Activated naive CD8-positive, alpha-beta T cell treated with anti-CD3 and anti-CD28 coated beads, Interleukin-2, amount 10 ng/mL, durations not matched to agents 7 days and 5 days (primary cell): ENCODE data around the gene VASH1. TPM values are rescaled to one million over a fixed set of nuclear protein-coding genes. Genes with fewer than 3 reads are reported as not detected.
"Not testable (repeated sequence)": the region's sequence is repeated elsewhere in the genome, so short reads cannot be mapped to it uniquely, and the experiment has no call there.

Source experiments
- ATAC-seq: fragments of 150-1000 bp; cut with Tn5 transposase; one replicate; pipeline ENCODE4 v1.10.0; 2021; ENCODE audit warnings: low read depth, moderate library complexity
- POLR2A ChIA-PET: fragments of 350-600 bp; sonication (Branson Sonifier 250); formaldehyde crosslinking; loops from one replicate; lab custom pipeline; 2021; ENCODE audit warnings: antibody characterized with exemption; lab: Charles Lee
- DNase-seq: peaks from one replicate; pipeline ENCODE4 v3.0.0; 2021
- H3K27ac Mint-ChIP-seq: one replicate; pipeline ENCODE4 v1.8.0; 2022; ENCODE audit warnings: mild to moderate bottlenecking, mixed read lengths
- H3K27me3 Mint-ChIP-seq: one replicate; pipeline ENCODE4 v1.8.0; 2022; ENCODE audit warnings: mild to moderate bottlenecking, moderate library complexity, mixed read lengths
- H3K36me3 Mint-ChIP-seq: one replicate; pipeline ENCODE4 v1.8.0; 2021; ENCODE audit warnings: mild to moderate bottlenecking, mixed read lengths
- H3K4me1 Mint-ChIP-seq: one replicate; pipeline ENCODE4 v1.8.0; 2021; ENCODE audit warnings: mixed read lengths
- H3K4me3 Mint-ChIP-seq: one replicate; pipeline ENCODE4 v1.8.0; 2022; ENCODE audit warnings: mild to moderate bottlenecking, moderate library complexity, mixed read lengths
- H3K9me3 Mint-ChIP-seq: one replicate; pipeline ENCODE4 v1.8.0; 2021; ENCODE audit warnings: mixed read lengths
- total RNA-seq, 2 experiments: library from RNA; stranded (reverse); gene quantifications; one replicate each; pipeline ENCODE4 v1.2.3, GENCODE V29; 2021

Gene VASH1
- total RNA-seq, 2 experiments from 2014 or later: 7.0 to 9.0 TPM

DNA sequence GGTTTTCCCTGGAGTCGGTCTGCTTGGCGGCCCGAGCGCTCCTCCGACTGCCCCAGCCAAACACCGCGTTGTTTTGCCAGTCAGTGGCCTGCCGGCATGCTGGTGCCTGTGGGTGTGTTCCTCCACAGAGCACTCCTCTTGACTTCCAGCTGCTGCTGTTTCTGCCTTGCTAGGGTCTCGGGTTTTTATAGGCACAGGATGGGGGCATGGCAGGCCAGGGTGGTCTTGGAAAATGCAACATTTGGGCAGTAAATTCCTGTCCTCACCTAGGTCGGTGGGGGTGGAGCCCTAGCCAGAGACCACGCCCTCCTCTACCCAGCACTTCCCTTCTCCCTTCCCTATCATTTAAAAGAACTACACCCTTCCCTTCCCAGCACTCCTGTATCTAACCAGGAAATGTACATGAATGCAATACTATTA lies 34.7 kb upstream of the VASH1 start:
- H3K4me3 Mint-ChIP-seq: no peak overlapping the region
- H3K27me3 Mint-ChIP-seq: peaks cover 48% of the 10 kb centered on the region
- no peaks in the 10 kb centered on the region for H3K4me1 Mint-ChIP-seq
- no peaks in the 10 kb centered on the region for H3K9me3 Mint-ChIP-seq
- DNase-seq (no peak), ATAC-seq (no peak)
- H3K36me3 Mint-ChIP-seq: no peaks in the 10 kb centered on the region
- POLR2A ChIA-PET: no interaction called here
- H3K27ac Mint-ChIP-seq: no peak overlapping the region

DNA sequence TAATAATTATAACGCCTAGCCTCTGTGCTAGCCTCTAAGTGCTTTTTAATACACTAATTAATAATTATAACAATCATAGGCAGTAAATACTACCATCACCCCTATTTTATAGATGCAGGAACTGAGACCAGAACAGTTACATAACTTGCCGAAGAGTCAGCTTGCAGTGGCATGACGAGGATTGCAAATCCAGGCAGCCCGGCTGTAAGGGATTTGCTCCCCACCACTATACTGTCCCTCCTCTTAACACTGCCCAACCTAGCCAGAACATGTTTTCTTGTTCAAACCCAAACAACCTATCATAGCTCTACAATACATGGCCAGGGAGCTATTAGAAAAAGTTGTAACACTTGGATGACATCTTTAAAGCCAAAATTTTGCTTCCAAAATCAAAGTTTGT lies 33.9 kb upstream of the VASH1 start:
- no peak for ATAC-seq
- no peaks in the 10 kb centered on the region for H3K4me1 Mint-ChIP-seq
- H3K27ac Mint-ChIP-seq: no peak overlapping the region
- no peak overlapping the region for H3K4me3 Mint-ChIP-seq
- POLR2A ChIA-PET: no interaction called here
- H3K27me3 Mint-ChIP-seq: peaks cover 48% of the 10 kb centered on the region
- DNase-seq: no peak
- no peaks in the 10 kb centered on the region for H3K36me3 Mint-ChIP-seq
- no peaks in the 10 kb centered on the region for H3K9me3 Mint-ChIP-seq

DNA sequence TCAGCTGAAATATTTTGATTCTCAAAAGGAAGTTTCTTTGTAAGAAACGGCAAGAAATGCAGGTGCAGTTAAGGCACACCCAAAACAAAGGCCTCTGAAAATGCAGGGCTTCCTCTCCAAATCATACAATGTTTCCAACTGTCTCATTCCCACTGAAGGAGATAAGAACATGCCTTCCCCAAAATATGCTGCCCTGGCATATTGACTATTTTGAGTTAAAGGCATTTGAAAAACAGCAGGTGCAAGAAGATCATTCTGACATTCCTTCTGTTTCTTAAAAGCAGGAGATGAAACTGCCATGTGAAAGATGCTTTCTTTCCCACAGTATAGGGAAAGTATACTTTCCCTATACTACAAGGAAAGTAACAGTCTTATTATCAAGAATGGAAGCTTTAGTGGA lies 33.4 kb upstream of the VASH1 start:
- no peaks in the 10 kb centered on the region for H3K9me3 Mint-ChIP-seq
- no peak overlapping the region for H3K27ac Mint-ChIP-seq
- POLR2A ChIA-PET: no interaction called here
- no peak for ATAC-seq
- no peak for DNase-seq
- no peak overlapping the region for H3K4me3 Mint-ChIP-seq
- peaks cover 48% of the 10 kb centered on the region for H3K27me3 Mint-ChIP-seq
- H3K4me1 Mint-ChIP-seq: no peaks in the 10 kb centered on the region
- no peaks in the 10 kb centered on the region for H3K36me3 Mint-ChIP-seq

DNA sequence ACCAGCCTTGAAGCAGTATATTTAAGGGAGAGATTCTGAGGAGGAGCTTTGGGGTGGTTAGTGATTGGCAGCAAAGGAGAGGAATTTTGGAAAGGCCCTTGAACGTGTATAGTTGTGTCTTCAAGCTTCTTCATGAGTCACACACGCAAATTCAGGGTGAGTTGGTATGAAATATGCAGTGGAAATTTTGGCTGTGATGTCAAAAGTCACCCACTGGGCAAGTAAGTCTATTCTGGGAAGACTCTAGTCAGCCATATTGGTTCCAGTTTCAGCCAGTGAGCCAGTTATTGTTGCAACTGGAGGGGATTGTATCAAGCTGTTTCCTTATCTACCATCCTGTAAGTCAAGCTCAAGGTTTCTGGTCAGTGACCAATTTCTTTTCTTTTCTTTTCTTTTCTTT lies 32.0 kb upstream of the VASH1 start:
- no peak overlapping the region for H3K27ac Mint-ChIP-seq
- H3K36me3 Mint-ChIP-seq: no peaks in the 10 kb centered on the region
- ATAC-seq (no peak), DNase-seq (no peak)
- H3K9me3 Mint-ChIP-seq: no peaks in the 10 kb centered on the region
- H3K27me3 Mint-ChIP-seq: peaks cover 46% of the 10 kb centered on the region
- no peaks in the 10 kb centered on the region for H3K4me1 Mint-ChIP-seq
- POLR2A ChIA-PET: no interaction called here
- H3K4me3 Mint-ChIP-seq: no peak overlapping the region

DNA sequence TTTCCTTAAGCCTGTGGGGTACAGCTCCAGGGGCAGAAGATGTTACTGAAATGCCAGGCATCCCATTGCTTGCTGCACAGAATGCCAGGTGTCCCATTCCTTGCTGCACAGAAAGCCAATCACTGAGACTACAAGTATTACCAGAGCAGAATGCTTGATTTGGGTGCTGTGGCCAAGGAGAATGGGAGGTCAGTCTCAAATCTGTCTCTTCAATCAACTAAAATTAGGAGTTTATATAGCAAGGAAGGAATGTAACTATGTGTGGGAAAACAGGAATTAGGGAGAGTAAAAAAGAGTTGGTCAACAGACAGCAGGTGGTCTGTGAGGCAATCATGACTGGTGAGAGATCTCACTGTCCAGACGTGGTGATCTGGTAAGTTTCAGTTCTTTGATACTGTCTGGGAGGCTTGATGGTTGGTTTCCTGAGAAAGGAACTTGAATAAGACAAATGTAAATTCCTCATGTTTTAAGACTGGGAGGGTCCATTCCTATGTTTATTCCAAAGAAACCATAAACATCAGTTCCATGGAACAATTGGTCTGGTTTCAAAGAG lies 31.2 kb upstream of the VASH1 start:
- Mint-ChIP-seq H3K27ac (no peak overlapping the region), H3K27me3 (peaks cover 43% of the 10 kb centered on the region)
- POLR2A ChIA-PET: no interaction called here

DNA sequence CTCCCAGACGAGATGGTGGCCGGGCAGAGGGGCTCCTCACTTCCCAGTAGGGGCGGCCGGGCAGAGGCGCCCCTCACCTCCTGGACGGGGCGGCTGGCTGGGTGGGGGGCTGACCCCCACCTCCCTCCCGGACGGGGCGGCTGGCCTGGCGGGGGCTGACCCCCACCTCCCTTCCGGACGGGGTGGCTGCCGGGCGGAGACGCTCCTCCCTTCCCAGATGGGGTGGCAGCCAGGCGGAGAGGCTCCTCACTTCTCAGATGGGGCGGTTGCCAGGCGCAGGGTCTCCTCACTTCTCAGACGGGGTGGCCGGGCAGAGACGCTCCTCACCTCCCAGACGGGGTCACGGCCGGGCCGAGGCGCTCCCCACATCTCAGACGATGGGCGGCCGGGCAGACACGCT lies 26.8 kb upstream of the VASH1 start:
- POLR2A ChIA-PET, H3K4me3 Mint-ChIP-seq, H3K4me1 Mint-ChIP-seq, DNase-seq, ATAC-seq, H3K36me3 Mint-ChIP-seq, H3K9me3 Mint-ChIP-seq, H3K27ac Mint-ChIP-seq: not testable (repeated sequence)
- H3K27me3 Mint-ChIP-seq: peaks cover 46% of the 10 kb centered on the region

More for the DNA sequence above, 31.2 kb upstream of the VASH1 start:
- ATAC-seq (no peak), DNase-seq (no peak)
- no peaks in the 10 kb centered on the region for H3K9me3 Mint-ChIP-seq
- H3K4me3 Mint-ChIP-seq: no peak overlapping the region
- H3K4me1 Mint-ChIP-seq: no peaks in the 10 kb centered on the region
- no peaks in the 10 kb centered on the region for H3K36me3 Mint-ChIP-seq

DNA sequence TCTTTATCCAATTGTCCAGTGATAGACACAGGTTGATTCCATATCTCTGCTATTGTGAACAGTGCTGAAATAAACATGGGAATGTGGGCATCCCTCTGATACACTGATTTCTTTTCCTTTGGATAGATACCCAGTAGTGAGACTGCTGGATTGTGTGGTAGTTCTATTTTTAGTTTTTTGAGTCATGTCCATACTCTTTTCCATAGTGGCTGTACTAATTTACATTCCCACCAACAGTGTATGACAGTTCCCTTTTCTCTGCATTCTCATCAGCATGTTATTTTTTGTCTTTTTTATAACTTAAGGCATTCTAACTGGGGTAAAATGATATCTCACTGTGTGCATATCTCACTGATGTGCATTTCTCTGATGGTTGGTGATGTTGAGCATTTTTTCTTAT lies 24.8 kb upstream of the VASH1 start:
- Mint-ChIP-seq H3K27me3 (peaks cover 47% of the 10 kb centered on the region), H3K36me3 (peaks cover 2% of the 10 kb centered on the region), H3K9me3 (peaks cover 10% of the 10 kb centered on the region), H3K4me3 (no peak overlapping the region), H3K27ac (no peak overlapping the region), H3K4me1 (no peaks in the 10 kb centered on the region)
- POLR2A ChIA-PET: no interaction called here
- no peak for DNase-seq
- ATAC-seq: no peak

DNA sequence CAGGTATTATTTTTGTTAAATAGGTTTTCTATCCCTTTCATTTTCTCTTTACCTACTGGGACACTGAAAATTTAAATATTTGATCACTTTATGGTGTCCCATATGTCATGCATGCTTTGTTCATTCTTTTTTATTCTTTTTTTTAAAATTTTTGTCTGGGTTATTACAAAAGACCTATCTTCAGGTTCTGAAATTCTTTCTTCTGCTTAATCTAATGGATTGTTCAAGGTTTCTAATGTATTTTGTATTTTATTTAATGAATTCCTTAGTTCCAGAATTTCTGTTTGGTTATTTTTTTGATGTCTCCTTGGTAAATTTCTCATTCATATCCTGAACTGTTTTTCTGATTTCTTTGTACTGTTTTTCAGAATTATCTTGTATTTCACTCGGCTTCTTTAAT lies 20.2 kb upstream of the VASH1 start:
- POLR2A ChIA-PET: no interaction called here
- H3K27ac Mint-ChIP-seq: no peak overlapping the region
- H3K36me3 Mint-ChIP-seq: peaks cover 2% of the 10 kb centered on the region
- peaks cover 2% of the 10 kb centered on the region for H3K4me1 Mint-ChIP-seq
- peaks cover 54% of the 10 kb centered on the region for H3K27me3 Mint-ChIP-seq
- ATAC-seq (no peak), DNase-seq (no peak)
- peaks cover 13% of the 10 kb centered on the region for H3K9me3 Mint-ChIP-seq
- H3K4me3 Mint-ChIP-seq: no peak overlapping the region

DNA sequence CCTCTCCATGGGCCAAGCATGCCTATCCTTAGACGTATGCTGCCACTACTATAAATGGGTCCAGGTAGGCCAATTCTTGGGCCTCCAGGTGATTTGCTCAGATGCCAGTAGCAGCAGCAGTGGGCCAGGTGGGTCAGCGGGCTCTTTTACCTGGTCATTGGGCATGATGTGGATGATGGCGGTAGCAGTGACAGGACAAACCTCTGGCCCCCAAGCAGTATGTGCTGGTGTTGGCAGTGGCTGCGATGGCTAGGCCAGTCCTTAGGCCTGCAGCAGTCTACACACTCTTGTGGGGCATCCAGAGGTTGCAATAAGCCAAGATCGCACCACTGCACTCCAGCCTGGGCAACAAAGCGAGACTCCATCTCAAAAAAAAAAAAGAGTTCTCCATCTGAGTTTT lies 19.1 kb upstream of the VASH1 start:
- ATAC-seq: no peak
- H3K27ac Mint-ChIP-seq: no peak overlapping the region
- peaks cover 13% of the 10 kb centered on the region for H3K9me3 Mint-ChIP-seq
- H3K4me3 Mint-ChIP-seq: no peak overlapping the region
- peaks cover 2% of the 10 kb centered on the region for H3K4me1 Mint-ChIP-seq
- POLR2A ChIA-PET: no interaction called here
- peaks cover 2% of the 10 kb centered on the region for H3K36me3 Mint-ChIP-seq
- no peak for DNase-seq
- H3K27me3 Mint-ChIP-seq: peaks cover 44% of the 10 kb centered on the region

DNA sequence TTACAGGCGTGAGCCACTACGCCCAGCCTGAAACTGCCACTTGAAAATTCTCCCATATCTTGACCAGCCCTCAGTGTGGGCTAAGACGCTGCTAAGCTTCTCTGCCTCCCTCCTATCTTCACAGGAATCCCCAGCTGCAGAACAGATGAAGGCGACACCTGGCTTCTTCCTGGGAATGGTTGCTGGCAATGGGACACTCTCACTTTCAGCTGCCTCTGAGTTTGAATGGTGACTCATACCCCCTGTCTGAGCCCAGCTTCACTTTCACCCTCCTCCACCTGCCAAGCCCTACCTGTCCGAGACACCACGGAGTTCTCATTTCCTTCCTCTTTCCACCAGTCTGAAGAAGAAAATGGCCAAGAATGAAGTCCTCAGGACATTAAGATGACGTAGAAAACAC lies 18.3 kb upstream of the VASH1 start:
- Mint-ChIP-seq H3K4me1 (peaks cover 2% of the 10 kb centered on the region), H3K9me3 (peaks cover 13% of the 10 kb centered on the region), H3K27ac (no peak overlapping the region), H3K27me3 (peaks cover 36% of the 10 kb centered on the region), H3K4me3 (no peak overlapping the region), H3K36me3 (peaks cover 2% of the 10 kb centered on the region)
- DNase-seq: no peak
- POLR2A ChIA-PET: no interaction called here
- ATAC-seq: no peak

DNA sequence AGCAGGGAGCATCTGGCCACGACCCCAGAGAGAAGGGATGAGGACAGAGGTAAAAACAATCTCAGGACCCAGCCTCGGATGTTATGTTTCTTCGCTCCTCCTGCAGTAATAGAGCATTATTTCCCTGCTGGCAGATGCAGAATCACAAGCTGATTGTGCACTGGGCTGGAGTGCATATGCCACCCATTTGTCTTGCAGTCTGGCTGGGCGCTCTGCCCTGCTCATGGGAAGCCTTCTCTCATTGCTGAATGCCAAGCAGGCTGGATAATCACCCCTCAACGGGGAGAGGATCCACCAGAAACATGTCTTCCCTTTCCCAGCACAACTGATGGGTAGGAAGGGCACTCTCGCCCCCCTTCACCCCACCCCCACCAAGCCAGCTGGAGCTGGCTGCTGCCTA lies 8.5 kb upstream of the VASH1 start:
- no peak overlapping the region for H3K4me3 Mint-ChIP-seq
- DNase-seq (no peak), ATAC-seq (no peak)
- H3K36me3 Mint-ChIP-seq: no peaks in the 10 kb centered on the region
- H3K4me1 Mint-ChIP-seq: no peaks in the 10 kb centered on the region
- POLR2A ChIA-PET: no interaction called here
- no peak overlapping the region for H3K27ac Mint-ChIP-seq
- peaks cover 14% of the 10 kb centered on the region for H3K27me3 Mint-ChIP-seq
- no peaks in the 10 kb centered on the region for H3K9me3 Mint-ChIP-seq

DNA sequence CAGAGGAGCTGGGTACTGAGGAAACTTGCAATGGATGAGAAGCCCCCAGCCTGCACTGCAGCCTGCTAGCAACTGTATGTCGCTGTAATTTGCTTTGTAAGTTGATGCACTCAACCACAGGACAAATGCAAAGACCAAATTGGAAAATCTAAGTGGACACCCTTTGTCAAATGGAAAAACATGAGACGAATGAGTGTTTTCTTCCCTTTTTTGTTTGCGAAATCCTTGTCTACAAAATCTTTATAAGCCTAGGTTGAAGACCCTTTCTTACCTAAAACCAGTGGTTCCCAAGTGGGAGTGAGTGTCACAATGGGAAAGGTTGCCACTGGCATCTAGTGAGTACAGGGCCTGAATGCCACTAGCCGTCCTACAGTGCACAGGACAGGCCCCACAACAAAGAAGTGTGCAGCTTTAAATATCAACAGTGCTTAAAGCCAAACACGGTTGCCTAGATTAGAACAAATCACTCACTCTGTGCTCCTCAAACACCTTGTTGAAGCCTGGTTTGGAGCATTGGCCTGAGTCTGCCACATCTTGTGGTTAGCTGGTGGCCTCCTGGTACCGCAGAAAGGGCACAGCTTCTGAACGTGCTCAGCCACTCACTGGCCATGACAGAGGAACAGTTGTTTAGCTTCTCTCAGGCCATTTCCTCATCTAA lies 7.6 kb upstream of the VASH1 start:
- DNase-seq (no peak), ATAC-seq (no peak)
- no peaks in the 10 kb centered on the region for H3K9me3 Mint-ChIP-seq
- POLR2A ChIA-PET: no interaction called here
- peaks cover 17% of the 10 kb centered on the region for H3K27me3 Mint-ChIP-seq
- H3K4me1 Mint-ChIP-seq: no peaks in the 10 kb centered on the region
- H3K27ac Mint-ChIP-seq: no peak overlapping the region
- no peak overlapping the region for H3K4me3 Mint-ChIP-seq
- H3K36me3 Mint-ChIP-seq: no peaks in the 10 kb centered on the region

DNA sequence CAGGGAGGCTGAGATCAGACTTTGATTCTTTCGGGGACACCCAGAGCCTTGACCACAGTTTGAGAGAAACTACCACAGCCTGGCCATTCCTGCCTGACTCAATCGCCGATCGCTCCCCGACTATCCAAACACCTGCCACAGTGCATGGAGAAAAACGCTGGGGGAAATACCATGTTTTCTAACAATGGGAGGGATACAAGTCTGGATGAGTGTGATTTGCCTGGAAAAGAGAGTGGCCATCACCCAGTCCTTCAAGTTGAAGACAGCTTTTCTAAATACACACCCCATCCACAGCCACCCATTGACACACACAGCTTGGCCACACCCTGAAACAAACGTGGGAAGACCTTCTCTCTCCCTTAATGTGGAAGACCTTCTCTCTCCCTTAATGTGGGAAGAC lies 6.7 kb upstream of the VASH1 start:
- no peak for ATAC-seq
- H3K27me3 Mint-ChIP-seq: peaks cover 24% of the 10 kb centered on the region
- H3K4me3 Mint-ChIP-seq: no peak overlapping the region
- H3K4me1 Mint-ChIP-seq: no peaks in the 10 kb centered on the region
- no peak overlapping the region for H3K27ac Mint-ChIP-seq
- DNase-seq: no peak
- no peaks in the 10 kb centered on the region for H3K9me3 Mint-ChIP-seq
- POLR2A ChIA-PET: no interaction called here
- no peaks in the 10 kb centered on the region for H3K36me3 Mint-ChIP-seq

DNA sequence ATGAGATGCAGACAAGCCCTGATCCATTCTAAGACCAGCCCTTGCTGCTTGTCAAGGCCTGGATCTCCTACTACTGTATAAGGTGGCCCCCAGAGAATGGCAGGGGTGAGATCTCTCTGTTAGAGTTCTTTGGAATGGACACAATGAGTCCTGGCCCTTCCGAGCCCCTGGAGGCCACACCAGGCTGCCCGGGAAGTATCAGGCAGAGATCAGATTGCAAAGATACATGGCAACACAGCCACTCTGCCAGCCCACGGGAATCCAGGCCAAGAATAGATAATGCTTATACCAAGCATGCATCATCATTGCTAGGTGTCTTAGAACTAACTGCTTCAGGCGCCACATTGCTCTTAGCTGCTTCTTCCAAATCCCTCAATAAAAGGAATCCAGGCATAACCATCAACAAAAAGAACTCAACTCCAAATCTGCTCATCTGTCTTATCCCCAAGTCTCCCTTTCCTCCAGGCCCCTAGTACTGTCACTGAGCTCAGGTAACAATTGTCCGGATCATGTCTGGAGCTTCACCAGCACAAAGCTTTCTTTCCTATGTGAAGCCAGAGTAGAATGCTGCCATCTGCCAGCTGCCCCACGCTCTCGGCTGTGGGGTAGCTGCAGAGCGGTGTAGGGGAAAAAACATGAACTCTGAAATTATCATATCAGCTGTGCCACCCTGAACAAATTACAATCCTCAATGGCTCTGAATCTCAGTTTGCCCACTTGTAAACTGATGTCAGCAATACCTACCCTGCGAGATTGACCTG lies 5.5 kb upstream of the VASH1 start:
- Mint-ChIP-seq H3K27me3 (peaks cover 33% of the 10 kb centered on the region), H3K4me3 (no peak overlapping the region), H3K9me3 (no peaks in the 10 kb centered on the region), H3K36me3 (no peaks in the 10 kb centered on the region), H3K4me1 (no peaks in the 10 kb centered on the region), H3K27ac (no peak overlapping the region)
- POLR2A ChIA-PET: no interaction called here
- ATAC-seq: no peak
- no peak for DNase-seq
